ENCODE measurements around the gene NELFB. TPM values are rescaled to one million over a fixed set of nuclear protein-coding genes. Genes with fewer than 3 reads are reported as not detected.
A peak's percentile ranks its signal among the peaks of the same experiment; 100 is the strongest.

Gene NELFB
- polyA plus RNA-seq, 3 donors: 17.3 to 44.2 (median 18.8) TPM

GRCh38 chr9:137320555-137321384 lies 65.6 kb downstream of the NELFB start:
- peak overlapping the region; percentile 73 for H3K4me2 ChIP-seq (replicated peaks; ENCODE audit: extremely low read depth, low read length, poor library complexity, severe bottlenecking)
- H3K27me3 ChIP-seq (ENCODE audit: control insufficient read depth in 2 of 2, insufficient read depth in 2 of 2, low read length in 2 of 2): peaks cover 0 to 8% of the 10 kb centered on the region in 2 donors
- no peaks in the 10 kb centered on the region for H3K9me3 ChIP-seq (replicated peaks in 1 of 2; ENCODE audit: control insufficient read depth in 1 of 2, insufficient read depth in 1 of 2, low read length in 2 of 2)
- peaks cover 6% of the 10 kb centered on the region for H3K4me1 Mint-ChIP-seq
- intact Hi-C loops (cut with micrococcal nuclease): no loop called here
- H3K36me3 ChIP-seq (replicated peaks in 1 of 2; ENCODE audit: control insufficient read depth in 1 of 2, insufficient read depth in 2 of 2, low read length in 2 of 2): no peaks in the 10 kb centered on the region
- H3K9me3 Mint-ChIP-seq: peaks cover 0 to 3% (median 1%) of the 10 kb centered on the region in 7 donors
- peaks cover 17 to 24% of the 10 kb centered on the region in 2 donors for H3K4me1 ChIP-seq (ENCODE audit: control insufficient read depth in 1 of 2, insufficient read depth in 2 of 2, low read length in 2 of 2)
- 8% methylated on average over 24 of the region's 24 CpGs for WGBS (ENCODE audit: insufficient coverage)
- no peaks in the 10 kb centered on the region for H3K36me3 Mint-ChIP-seq
- peak; percentile 42 to 72 (median 59) for DNase-seq
- H4K20me1 ChIP-seq (ENCODE audit: insufficient read depth, low read length): no peaks in the 10 kb centered on the region
- no peak overlapping the region for H3K27ac Mint-ChIP-seq
- peak overlapping the region; percentile 86 for H2AFZ ChIP-seq (ENCODE audit: insufficient read depth, low read depth, low read length, poor library complexity, severe bottlenecking)
- peak overlapping the region in 2 of 3 experiments; percentile 15 to 66 for H3K4me3 ChIP-seq (replicated peaks in 1 of 3; ENCODE audit: low read depth in 2 of 3, low read length in 3 of 3)
- H3K9ac ChIP-seq (ENCODE audit: insufficient read depth, low read length, poor library complexity, severe bottlenecking): peak overlapping the region; percentile 43
- TF ChIP-seq, protein P1, sequence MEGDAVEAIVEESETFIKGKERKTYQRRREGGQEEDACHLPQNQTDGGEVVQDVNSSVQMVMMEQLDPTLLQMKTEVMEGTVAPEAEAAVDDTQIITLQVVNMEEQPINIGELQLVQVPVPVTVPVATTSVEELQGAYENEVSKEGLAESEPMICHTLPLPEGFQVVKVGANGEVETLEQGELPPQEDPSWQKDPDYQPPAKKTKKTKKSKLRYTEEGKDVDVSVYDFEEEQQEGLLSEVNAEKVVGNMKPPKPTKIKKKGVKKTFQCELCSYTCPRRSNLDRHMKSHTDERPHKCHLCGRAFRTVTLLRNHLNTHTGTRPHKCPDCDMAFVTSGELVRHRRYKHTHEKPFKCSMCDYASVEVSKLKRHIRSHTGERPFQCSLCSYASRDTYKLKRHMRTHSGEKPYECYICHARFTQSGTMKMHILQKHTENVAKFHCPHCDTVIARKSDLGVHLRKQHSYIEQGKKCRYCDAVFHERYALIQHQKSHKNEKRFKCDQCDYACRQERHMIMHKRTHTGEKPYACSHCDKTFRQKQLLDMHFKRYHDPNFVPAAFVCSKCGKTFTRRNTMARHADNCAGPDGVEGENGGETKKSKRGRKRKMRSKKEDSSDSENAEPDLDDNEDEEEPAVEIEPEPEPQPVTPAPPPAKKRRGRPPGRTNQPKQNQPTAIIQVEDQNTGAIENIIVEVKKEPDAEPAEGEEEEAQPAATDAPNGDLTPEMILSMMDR (IDR thresholded peaks at IDR 0.05): no peak
- peak overlapping the region; percentile 61 to 63 for H3K4me3 Mint-ChIP-seq
- H3K27me3 Mint-ChIP-seq (ENCODE audit: low read depth in 3 of 3): peaks cover 0 to 12% (median 4%) of the 10 kb centered on the region in 3 donors
- H3K27ac ChIP-seq (ENCODE audit: low read depth in 1 of 2, low read length in 2 of 2): no peak overlapping the region
- no peaks in the 10 kb centered on the region for H3K79me2 ChIP-seq (ENCODE audit: insufficient read depth, low read length)

GRCh38 chr9:137321726-137322361 lies 66.7 kb downstream of the NELFB start:
- no peak overlapping the region for H3K27ac ChIP-seq (ENCODE audit: low read depth in 1 of 2, low read length in 2 of 2)
- DNase-seq: peak in 1 of 3 donors; percentile 5
- H3K4me2 ChIP-seq (replicated peaks; ENCODE audit: extremely low read depth, low read length, poor library complexity, severe bottlenecking): no peak overlapping the region
- WGBS (ENCODE audit: insufficient coverage): 96% methylated on average over 18 of the region's 22 CpGs
- Mint-ChIP-seq H3K9me3 (peaks cover 0 to 4% (median 3%) of the 10 kb centered on the region in 7 donors), H3K4me1 (peaks cover 17% of the 10 kb centered on the region), H3K36me3 (peaks cover 0 to 1% of the 10 kb centered on the region in 2 donors), H3K27me3 (ENCODE audit: low read depth in 3 of 3) (peaks cover 0 to 6% (median 1%) of the 10 kb centered on the region in 3 donors), H3K27ac (no peak overlapping the region), H3K4me3 (no peak overlapping the region)
- H4K20me1 ChIP-seq (ENCODE audit: insufficient read depth, low read length): no peaks in the 10 kb centered on the region
- no peaks in the 10 kb centered on the region for H3K9me3 ChIP-seq (replicated peaks in 1 of 2; ENCODE audit: control insufficient read depth in 1 of 2, insufficient read depth in 1 of 2, low read length in 2 of 2)
- H3K4me3 ChIP-seq (replicated peaks in 1 of 3; ENCODE audit: low read depth in 2 of 3, low read length in 3 of 3): no peak overlapping the region
- H2AFZ ChIP-seq (ENCODE audit: insufficient read depth, low read depth, low read length, poor library complexity, severe bottlenecking): no peak overlapping the region
- no peaks in the 10 kb centered on the region for H3K36me3 ChIP-seq (replicated peaks in 1 of 2; ENCODE audit: control insufficient read depth in 1 of 2, insufficient read depth in 2 of 2, low read length in 2 of 2)
- H3K4me1 ChIP-seq (ENCODE audit: control insufficient read depth in 1 of 2, insufficient read depth in 2 of 2, low read length in 2 of 2): peaks cover 22 to 26% of the 10 kb centered on the region in 2 donors
- no peak overlapping the region for H3K9ac ChIP-seq (ENCODE audit: insufficient read depth, low read length, poor library complexity, severe bottlenecking)
- TF ChIP-seq, protein P1 (IDR thresholded peaks at IDR 0.05): no peak
- H3K27me3 ChIP-seq (ENCODE audit: control insufficient read depth in 2 of 2, insufficient read depth in 2 of 2, low read length in 2 of 2): peaks cover 0 to 2% of the 10 kb centered on the region in 2 donors
- intact Hi-C loops (cut with micrococcal nuclease): no loop called here
- H3K79me2 ChIP-seq (ENCODE audit: insufficient read depth, low read length): no peaks in the 10 kb centered on the region

Other genes starting within 250 kb of the NELFB start
- gene ABCA2, start 227.1 kb upstream of the NELFB start, polyA plus RNA-seq: 10 to 100 TPM in 1 of 3 donors, under 1 TPM in 2; 0.18 to 30.7 (median 0.40) TPM
- 10 to 100 TPM in 2 of 3 donors, 1 to 10 TPM in 1; 6.1 to 13.4 (median 10.5) TPM for gene FUT7, start 223.2 kb upstream of the NELFB start, polyA plus RNA-seq
- gene NPDC1, start 209.2 kb upstream of the NELFB start, polyA plus RNA-seq: 1 to 10 TPM in 1 of 3 donors, under 1 TPM in 1, not detected in 1; 0.51 to 2.7 TPM
- not detected for gene ENTPD2, start 201.3 kb upstream of the NELFB start, polyA plus RNA-seq
- 1 to 10 TPM in 2 of 3 donors, under 1 TPM in 1; 0.03 to 3.1 (median 1.7) TPM for gene SAPCD2, start 184.8 kb upstream of the NELFB start, polyA plus RNA-seq
- gene UAP1L1, start 177.8 kb upstream of the NELFB start, polyA plus RNA-seq: 10 to 100 TPM in 2 of 3 donors, 1 to 10 TPM in 1; 5.7 to 16.7 (median 14.8) TPM
- 10 to 100 TPM; 29.3 to 38.2 (median 33.3) TPM for gene MAN1B1, start 168.3 kb upstream of the NELFB start, polyA plus RNA-seq
- 100 to 1,000 TPM in 2 of 3 donors, 10 to 100 TPM in 1; 68.3 to 287 (median 150) TPM for gene DPP7, start 140.6 kb upstream of the NELFB start, polyA plus RNA-seq
- gene GRIN1, start 116.2 kb upstream of the NELFB start, polyA plus RNA-seq: not detected
- not detected for gene LRRC26, start 85.3 kb upstream of the NELFB start, polyA plus RNA-seq
- gene TMEM210, start 83.3 kb upstream of the NELFB start, polyA plus RNA-seq: not detected
- 10 to 100 TPM in 1 of 3 donors, 1 to 10 TPM in 2; 1.9 to 76.8 (median 2.0) TPM for gene ANAPC2, start 66.8 kb upstream of the NELFB start, polyA plus RNA-seq
- 100 to 1,000 TPM in 1 of 3 donors, 10 to 100 TPM in 2; 87.0 to 118 (median 98.3) TPM for gene SSNA1, start 66.7 kb upstream of the NELFB start, polyA plus RNA-seq
- 1 to 10 TPM in 1 of 3 donors, under 1 TPM in 2; 0.30 to 4.6 (median 0.46) TPM for gene TPRN, start 54.6 kb upstream of the NELFB start, polyA plus RNA-seq
- gene TMEM203, start 49.7 kb upstream of the NELFB start, polyA plus RNA-seq: 10 to 100 TPM; 13.1 to 88.1 (median 76.1) TPM
- 10 to 100 TPM in 1 of 3 donors, 1 to 10 TPM in 2; 4.4 to 26.9 (median 5.2) TPM for gene NDOR1, start 49.6 kb upstream of the NELFB start, polyA plus RNA-seq
- 1 to 10 TPM in 1 of 3 donors, not detected in 2; 1.5 TPM for gene RNF208, start 33.1 kb upstream of the NELFB start, polyA plus RNA-seq
- gene CYSRT1, start 30.2 kb upstream of the NELFB start, polyA plus RNA-seq: under 1 TPM in 1 of 3 donors, not detected in 2; 0.17 TPM
- not detected for gene RNF224, start 27.8 kb upstream of the NELFB start, polyA plus RNA-seq
- gene SLC34A3, start 24.4 kb upstream of the NELFB start, polyA plus RNA-seq: not detected
- gene TUBB4B, start 14.0 kb upstream of the NELFB start, polyA plus RNA-seq: 100 to 1,000 TPM in 1 of 3 donors, 10 to 100 TPM in 2; 58.1 to 284 (median 70.8) TPM
- gene STPG3, start 4.0 kb upstream of the NELFB start, polyA plus RNA-seq: not detected
- gene TOR4A, start 22.4 kb downstream of the NELFB start, polyA plus RNA-seq: 10 to 100 TPM; 13.7 to 17.6 (median 15.4) TPM
- 10 to 100 TPM in 1 of 3 donors, not detected in 2; 15.4 TPM for gene NRARP, start 46.9 kb downstream of the NELFB start, polyA plus RNA-seq
- gene EXD3, start 167.8 kb downstream of the NELFB start, polyA plus RNA-seq: 10 to 100 TPM in 1 of 3 donors, 1 to 10 TPM in 2; 2.0 to 10.8 (median 3.0) TPM
- 1 to 10 TPM; 1.3 to 9.4 (median 1.6) TPM for gene NOXA1, start 168.1 kb downstream of the NELFB start, polyA plus RNA-seq
- gene ENTPD8, start 186.0 kb downstream of the NELFB start, polyA plus RNA-seq: not detected
- 10 to 100 TPM in 1 of 3 donors, 1 to 10 TPM in 2; 4.6 to 68.4 (median 5.3) TPM for gene NSMF, start 204.0 kb downstream of the NELFB start, polyA plus RNA-seq